ENCODE data around the gene COX11. TPM values are rescaled to one million over a fixed set of nuclear protein-coding genes. Genes with fewer than 3 reads are reported as not detected.

The COX11 gene
- total RNA-seq, 1 donor from 2014 or later = 44.0 TPM

DNA sequence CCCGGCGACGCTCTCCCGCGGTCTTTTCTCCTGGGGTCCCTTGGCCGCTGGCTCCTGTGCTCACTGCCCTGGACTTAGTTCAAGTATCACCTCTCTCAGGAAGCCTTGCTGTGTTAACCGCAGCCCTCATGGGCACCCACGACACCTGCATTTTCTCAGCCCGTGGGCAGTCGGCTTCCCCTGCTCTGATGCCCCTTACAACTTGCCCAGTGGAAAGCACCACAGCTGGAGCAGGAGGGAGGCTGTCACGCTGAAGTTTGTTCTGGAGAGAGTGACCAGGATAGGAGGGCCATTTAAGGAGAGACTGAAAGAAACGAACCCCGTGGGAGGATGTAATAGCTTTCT, 506 bp upstream of the COX11 start:
- H3K4me1 ChIP-seq = peaks cover 31% of the 10 kb centered on the region
- TF ChIP-seq, protein P1, sequence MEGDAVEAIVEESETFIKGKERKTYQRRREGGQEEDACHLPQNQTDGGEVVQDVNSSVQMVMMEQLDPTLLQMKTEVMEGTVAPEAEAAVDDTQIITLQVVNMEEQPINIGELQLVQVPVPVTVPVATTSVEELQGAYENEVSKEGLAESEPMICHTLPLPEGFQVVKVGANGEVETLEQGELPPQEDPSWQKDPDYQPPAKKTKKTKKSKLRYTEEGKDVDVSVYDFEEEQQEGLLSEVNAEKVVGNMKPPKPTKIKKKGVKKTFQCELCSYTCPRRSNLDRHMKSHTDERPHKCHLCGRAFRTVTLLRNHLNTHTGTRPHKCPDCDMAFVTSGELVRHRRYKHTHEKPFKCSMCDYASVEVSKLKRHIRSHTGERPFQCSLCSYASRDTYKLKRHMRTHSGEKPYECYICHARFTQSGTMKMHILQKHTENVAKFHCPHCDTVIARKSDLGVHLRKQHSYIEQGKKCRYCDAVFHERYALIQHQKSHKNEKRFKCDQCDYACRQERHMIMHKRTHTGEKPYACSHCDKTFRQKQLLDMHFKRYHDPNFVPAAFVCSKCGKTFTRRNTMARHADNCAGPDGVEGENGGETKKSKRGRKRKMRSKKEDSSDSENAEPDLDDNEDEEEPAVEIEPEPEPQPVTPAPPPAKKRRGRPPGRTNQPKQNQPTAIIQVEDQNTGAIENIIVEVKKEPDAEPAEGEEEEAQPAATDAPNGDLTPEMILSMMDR (IDR thresholded peaks at IDR 0.05) = no peak
- TF ChIP-seq POLR2AphosphoS5 (IDR thresholded peaks at IDR 0.05; ENCODE audit: insufficient read depth in 1 of 2, low read depth in 1 of 2) = no peak
- no peak for TF ChIP-seq POLR2A (IDR thresholded peaks at IDR 0.05)
- no peak for DNase-seq (ENCODE audit: extremely low spot score in 2 of 2)
- H3K27ac ChIP-seq = peak overlapping the region; percentile 81
- H3K36me3 ChIP-seq = peaks cover 0 to 6% of the 10 kb centered on the region in 2 donors
- H3K4me3 ChIP-seq = peak overlapping the region; percentile 69 to 92
- intact Hi-C loops (cut with DNase I) = no loop called here
- H3K9me3 ChIP-seq = no peaks in the 10 kb centered on the region
- H3K27me3 ChIP-seq = no peaks in the 10 kb centered on the region

DNA sequence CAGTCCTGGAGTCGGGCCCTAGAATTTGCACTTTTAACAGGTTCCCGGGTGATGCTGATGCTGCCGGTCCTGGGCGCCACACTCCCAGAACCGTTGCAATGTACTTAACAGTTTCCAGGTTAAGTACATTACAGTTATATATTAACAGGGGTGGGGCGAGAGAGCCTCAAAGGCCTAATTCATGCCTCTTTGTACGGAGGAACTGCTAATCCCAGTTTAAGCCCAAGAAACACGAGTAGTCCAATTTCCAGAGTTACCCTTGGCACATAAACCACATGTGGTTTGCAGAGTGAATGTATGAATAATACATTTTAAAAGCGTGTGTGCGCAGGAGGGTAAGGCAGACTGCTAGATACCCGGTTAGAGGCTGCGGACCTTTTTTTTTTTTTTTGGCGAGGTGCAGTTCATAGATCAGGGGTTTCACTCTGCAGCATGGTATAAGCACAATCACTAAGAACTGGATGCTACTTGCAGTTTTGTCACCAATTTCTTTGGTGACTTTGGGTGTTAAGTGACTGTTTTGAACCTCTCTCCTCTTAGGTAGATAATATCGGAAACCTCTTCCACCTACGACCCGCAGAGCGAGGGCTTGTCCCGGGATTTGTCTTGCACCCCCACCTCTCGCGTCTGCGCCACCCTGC, 713 bp downstream of the COX11 start:
- peaks cover 31% of the 10 kb centered on the region for H3K4me1 ChIP-seq
- TF ChIP-seq POLR2A (IDR thresholded peaks at IDR 0.05) (no peak), POLR2AphosphoS5 (IDR thresholded peaks at IDR 0.05; ENCODE audit: insufficient read depth in 1 of 2, low read depth in 1 of 2) (no peak)
- TF ChIP-seq, protein P1 (IDR thresholded peaks at IDR 0.05) = no peak
- H3K36me3 ChIP-seq = peaks cover 0 to 7% of the 10 kb centered on the region in 2 donors
- no peak for DNase-seq (ENCODE audit: extremely low spot score in 2 of 2)
- H3K4me3 ChIP-seq = peak overlapping the region; percentile 69 to 92
- H3K9me3 ChIP-seq = no peaks in the 10 kb centered on the region
- intact Hi-C loops (cut with DNase I) = no loop called here
- peak overlapping the region; percentile 81 for H3K27ac ChIP-seq
- H3K27me3 ChIP-seq = no peaks in the 10 kb centered on the region

DNA sequence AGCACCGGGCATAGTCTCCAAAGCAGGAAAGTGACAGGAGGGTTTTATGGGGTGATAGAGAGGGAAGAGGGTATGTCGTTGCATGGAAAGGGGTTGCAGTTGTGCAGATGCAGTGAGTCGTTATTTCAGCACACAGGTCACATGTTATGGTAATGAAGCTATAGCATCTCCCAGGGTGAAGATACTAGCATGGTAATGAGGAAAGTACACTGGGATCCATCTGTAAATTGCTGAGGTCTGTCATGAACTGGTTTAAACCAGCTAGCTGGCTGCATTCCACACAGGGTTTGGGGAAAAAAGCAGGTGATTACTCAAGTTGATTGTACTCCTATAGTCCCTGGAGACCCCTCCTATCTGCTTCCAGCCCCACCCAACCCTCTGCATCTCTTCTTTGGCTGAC, 11.7 kb downstream of the COX11 start:
- no peaks in the 10 kb centered on the region for H3K9me3 ChIP-seq
- no peaks in the 10 kb centered on the region for H3K27me3 ChIP-seq
- H3K36me3 ChIP-seq = peaks cover 0 to 42% of the 10 kb centered on the region in 2 donors
- intact Hi-C loops (cut with DNase I) = no loop called here
- no peak overlapping the region for H3K27ac ChIP-seq
- DNase-seq (ENCODE audit: extremely low spot score in 2 of 2) = no peak
- TF ChIP-seq POLR2AphosphoS5 (IDR thresholded peaks at IDR 0.05; ENCODE audit: insufficient read depth in 1 of 2, low read depth in 1 of 2) (no peak), POLR2A (IDR thresholded peaks at IDR 0.05) (no peak)
- TF ChIP-seq, protein P1 (IDR thresholded peaks at IDR 0.05) = no peak
- H3K4me1 ChIP-seq = no peaks in the 10 kb centered on the region
- H3K4me3 ChIP-seq = no peak overlapping the region

DNA sequence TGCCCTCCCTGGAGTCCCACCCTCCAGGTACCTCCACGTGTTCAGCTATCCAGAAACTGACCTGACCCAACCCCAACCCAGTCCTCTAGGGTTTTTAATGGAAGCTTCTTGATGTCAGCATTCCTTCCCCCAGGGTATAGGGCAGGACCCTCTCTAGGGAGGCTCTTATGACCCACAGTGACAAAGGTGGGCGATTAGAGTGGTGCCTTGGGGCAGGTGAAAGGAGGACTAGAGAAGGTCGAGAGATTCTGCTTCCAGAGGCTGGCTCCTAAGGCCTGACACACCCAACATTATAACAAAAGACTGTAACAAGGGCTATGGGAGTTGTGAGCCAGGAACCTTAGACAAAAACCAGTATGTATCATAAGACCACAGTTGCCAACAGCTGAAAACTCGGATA, 17.2 kb downstream of the COX11 start:
- Histone ChIP-seq H3K4me1 (no peaks in the 10 kb centered on the region), H3K27me3 (no peaks in the 10 kb centered on the region), H3K9me3 (no peaks in the 10 kb centered on the region), H3K36me3 (peaks cover 0 to 2% of the 10 kb centered on the region in 2 donors), H3K4me3 (no peak overlapping the region), H3K27ac (no peak overlapping the region)
- intact Hi-C loops (cut with DNase I) = no loop called here
- no peak for DNase-seq (ENCODE audit: extremely low spot score in 2 of 2)
- TF ChIP-seq POLR2A (IDR thresholded peaks at IDR 0.05) (no peak), POLR2AphosphoS5 (IDR thresholded peaks at IDR 0.05; ENCODE audit: insufficient read depth in 1 of 2, low read depth in 1 of 2) (no peak)
- TF ChIP-seq, protein P1 (IDR thresholded peaks at IDR 0.05) = no peak

DNA sequence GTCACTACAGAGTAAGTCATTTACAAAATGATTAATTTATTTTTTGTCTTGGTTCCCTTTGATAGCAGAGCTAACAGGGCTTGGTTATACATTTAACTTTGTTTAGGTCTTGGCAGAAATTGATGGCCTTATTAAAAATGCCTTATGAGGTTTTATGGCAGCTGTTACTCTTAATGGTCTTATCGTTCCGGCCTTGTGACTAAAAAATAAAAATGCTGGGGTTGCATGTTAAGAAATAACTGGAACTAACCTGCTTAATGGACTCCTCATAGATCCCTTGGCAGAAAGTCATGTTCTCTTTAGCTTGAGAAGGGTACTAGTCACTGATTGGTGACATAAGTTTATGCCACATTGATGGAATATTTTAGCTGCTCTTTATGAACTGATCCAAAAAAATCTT, 18.3 kb downstream of the COX11 start:
- DNase-seq (ENCODE audit: extremely low spot score in 2 of 2) = no peak
- Histone ChIP-seq H3K36me3 (no peaks in the 10 kb centered on the region), H3K27ac (no peak overlapping the region), H3K27me3 (no peaks in the 10 kb centered on the region), H3K9me3 (no peaks in the 10 kb centered on the region), H3K4me3 (no peak overlapping the region), H3K4me1 (no peaks in the 10 kb centered on the region)
- TF ChIP-seq POLR2A (IDR thresholded peaks at IDR 0.05) (no peak), POLR2AphosphoS5 (IDR thresholded peaks at IDR 0.05; ENCODE audit: insufficient read depth in 1 of 2, low read depth in 1 of 2) (no peak)
- TF ChIP-seq, protein P1 (IDR thresholded peaks at IDR 0.05) = no peak
- intact Hi-C loops (cut with DNase I) = no loop called here
